ENCODE data around the gene MAPKAPK2. TPM values are rescaled to one million over a fixed set of nuclear protein-coding genes. Genes with fewer than 3 reads are reported as not detected.

The MAPKAPK2 gene
- total RNA-seq, 1 experiment from 2014 or later: 54.9 TPM

DNA sequence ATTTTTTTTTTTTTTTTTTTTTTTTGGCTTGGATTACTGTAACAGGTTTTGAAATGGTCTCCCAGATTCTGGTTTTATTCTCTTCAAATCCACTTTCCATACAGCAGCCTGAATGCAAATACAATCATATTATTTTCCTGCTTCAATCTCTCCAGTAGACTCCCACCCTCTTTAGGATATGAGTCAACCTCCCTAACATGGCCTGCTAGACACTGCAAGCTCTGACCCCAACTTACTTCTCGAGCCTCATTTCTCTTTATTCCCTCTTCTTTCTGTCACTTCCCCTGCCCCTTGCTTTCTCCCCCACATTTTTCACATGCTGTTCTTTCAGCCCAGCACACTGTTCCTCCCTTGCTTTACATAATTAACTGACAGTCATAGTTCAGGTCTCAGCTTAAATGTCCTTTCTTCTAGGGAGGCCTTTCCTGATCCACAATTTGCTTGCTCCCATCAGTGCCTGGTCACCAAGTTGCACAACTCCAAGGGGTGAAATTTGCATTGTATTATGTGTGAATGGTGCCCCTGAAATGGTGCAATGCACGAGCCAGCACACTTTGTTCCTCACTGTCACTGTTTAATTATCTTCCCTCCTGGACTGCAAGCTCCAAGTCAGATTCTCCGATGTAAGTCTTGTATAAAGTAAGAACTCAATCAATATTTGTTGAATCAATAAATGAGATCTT lies 63.8 kb downstream of the MAPKAPK2 start:
- CTCF ChIA-PET: interaction anchor here (0.8 to 1.9 kb wide), 5 partner anchors 9 to 164 kb away, joined by 3 to 6 read pairs (median 4); no protein-coding TSS in a partner anchor
- Mint-ChIP-seq H3K4me3 (no peak overlapping the region), H3K4me1 (peaks cover 16% of the 10 kb centered on the region), H3K36me3 (no peaks in the 10 kb centered on the region), H3K27me3 (ENCODE audit: low read depth) (no peaks in the 10 kb centered on the region; the same call in none of the 2 replicates), H3K9me3 (no peaks in the 10 kb centered on the region), H3K27ac (no peak overlapping the region)
- no peak for ATAC-seq
- no peak for DNase-seq (ENCODE audit: low spot score)
- POLR2A ChIA-PET: interaction anchor here (0.8 kb wide), 1 partner anchor 91 kb away, joined by 3 read pairs; no protein-coding TSS in a partner anchor
- TF ChIP-seq, protein P1, sequence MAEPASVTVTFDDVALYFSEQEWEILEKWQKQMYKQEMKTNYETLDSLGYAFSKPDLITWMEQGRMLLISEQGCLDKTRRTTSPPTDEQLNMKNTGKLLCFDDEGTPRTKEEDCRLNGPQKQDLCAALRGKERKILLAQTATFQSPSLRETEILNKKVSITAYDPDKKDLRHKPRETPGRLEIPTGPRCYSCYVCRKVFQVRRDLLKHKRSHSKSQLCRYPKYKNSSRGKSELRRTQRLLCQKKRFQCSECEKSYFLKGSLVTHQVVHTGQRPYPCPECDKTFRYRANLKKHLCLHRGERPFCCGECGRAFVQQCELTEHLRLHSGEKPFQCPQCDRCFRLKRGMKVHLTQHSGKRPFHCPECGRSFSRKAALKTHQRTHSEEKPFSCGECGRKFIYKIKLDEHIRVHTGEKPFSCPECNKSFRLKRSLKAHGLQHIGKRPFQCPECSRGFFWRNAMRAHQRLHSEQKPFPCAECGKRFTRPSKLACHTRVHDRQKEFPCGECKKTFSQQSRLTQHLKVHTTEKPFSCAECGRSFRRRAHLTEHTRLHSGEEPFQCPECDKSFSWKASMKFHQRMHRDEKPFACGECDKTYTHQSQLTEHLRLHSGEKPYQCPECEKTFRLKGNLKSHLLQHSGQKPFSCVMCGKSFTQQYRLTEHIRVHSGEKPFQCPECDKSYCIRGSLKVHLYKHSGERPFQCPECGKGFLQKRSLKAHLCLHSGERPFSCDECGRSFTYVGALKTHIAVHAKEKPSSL (CRISPR knock-in tag; conservative IDR thresholded peaks at IDR 0.05): no peak
- no peak for TF ChIP-seq JAZF1 (CRISPR knock-in tag; IDR thresholded peaks at IDR 0.05)
- no peak for TF ChIP-seq HMGA2 (CRISPR knock-in tag; IDR thresholded peaks at IDR 0.05)
- no peak for TF ChIP-seq RELA (CRISPR knock-in tag; IDR thresholded peaks at IDR 0.05; ENCODE audit: borderline replicate concordance)
- TF ChIP-seq, protein P2, sequence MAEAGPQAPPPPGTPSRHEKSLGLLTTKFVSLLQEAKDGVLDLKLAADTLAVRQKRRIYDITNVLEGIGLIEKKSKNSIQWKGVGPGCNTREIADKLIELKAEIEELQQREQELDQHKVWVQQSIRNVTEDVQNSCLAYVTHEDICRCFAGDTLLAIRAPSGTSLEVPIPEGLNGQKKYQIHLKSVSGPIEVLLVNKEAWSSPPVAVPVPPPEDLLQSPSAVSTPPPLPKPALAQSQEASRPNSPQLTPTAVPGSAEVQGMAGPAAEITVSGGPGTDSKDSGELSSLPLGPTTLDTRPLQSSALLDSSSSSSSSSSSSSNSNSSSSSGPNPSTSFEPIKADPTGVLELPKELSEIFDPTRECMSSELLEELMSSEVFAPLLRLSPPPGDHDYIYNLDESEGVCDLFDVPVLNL (CRISPR knock-in tag; IDR thresholded peaks at IDR 0.05; ENCODE audit: borderline replicate concordance, low read depth): no peak
- no peak for TF ChIP-seq GABPB1 (CRISPR knock-in tag; IDR thresholded peaks at IDR 0.05)
- TF ChIP-seq, protein P3, sequence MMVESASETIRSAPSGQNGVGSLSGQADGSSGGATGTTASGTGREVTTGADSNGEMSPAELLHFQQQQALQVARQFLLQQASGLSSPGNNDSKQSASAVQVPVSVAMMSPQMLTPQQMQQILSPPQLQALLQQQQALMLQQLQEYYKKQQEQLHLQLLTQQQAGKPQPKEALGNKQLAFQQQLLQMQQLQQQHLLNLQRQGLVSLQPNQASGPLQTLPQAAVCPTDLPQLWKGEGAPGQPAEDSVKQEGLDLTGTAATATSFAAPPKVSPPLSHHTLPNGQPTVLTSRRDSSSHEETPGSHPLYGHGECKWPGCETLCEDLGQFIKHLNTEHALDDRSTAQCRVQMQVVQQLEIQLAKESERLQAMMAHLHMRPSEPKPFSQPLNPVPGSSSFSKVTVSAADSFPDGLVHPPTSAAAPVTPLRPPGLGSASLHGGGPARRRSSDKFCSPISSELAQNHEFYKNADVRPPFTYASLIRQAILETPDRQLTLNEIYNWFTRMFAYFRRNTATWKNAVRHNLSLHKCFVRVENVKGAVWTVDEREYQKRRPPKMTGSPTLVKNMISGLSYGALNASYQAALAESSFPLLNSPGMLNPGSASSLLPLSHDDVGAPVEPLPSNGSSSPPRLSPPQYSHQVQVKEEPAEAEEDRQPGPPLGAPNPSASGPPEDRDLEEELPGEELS (CRISPR knock-in tag; IDR thresholded peaks at IDR 0.05): no peak
- TF ChIP-seq NFYB (CRISPR knock-in tag; conservative IDR thresholded peaks at IDR 0.05; ENCODE audit: low read depth): no peak
- TF ChIP-seq, protein P4, sequence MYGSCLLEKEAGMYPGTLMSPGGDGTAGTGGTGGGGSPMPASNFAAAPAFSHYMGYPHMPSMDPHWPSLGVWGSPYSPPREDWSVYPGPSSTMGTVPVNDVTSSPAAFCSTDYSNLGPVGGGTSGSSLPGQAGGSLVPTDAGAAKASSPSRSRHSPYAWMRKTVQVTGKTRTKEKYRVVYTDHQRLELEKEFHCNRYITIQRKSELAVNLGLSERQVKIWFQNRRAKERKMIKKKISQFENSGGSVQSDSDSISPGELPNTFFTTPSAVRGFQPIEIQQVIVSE (CRISPR knock-in tag; IDR thresholded peaks at IDR 0.05; ENCODE audit: borderline replicate concordance): no peak
- no peak for TF ChIP-seq CREM (CRISPR knock-in tag; IDR thresholded peaks at IDR 0.05)
- TF ChIP-seq ETV6 (CRISPR knock-in tag; IDR thresholded peaks at IDR 0.05): no peak

DNA sequence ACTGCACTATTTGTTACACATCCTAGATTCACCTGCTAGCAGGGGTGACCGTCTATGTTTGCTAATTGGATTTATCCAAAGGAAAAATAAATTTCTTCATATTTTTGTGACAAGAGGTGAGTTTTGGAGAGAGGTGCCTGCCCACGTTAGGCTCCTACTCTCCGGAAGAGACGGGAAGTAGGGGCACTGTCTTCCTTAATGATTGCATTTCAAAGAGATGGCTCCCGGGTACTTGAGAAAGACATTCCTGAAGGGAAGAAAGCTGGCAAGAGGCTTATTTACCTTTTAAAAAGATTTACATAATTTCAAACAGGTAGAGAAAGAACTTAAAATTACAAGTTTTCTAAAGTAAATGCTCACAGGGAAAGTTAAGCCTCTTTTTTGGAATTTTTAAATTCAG lies 67.2 kb downstream of the MAPKAPK2 start:
- DNase-seq (ENCODE audit: low spot score) (no peak), ATAC-seq (no peak; the same call in 1 of the 2 replicates)
- Mint-ChIP-seq H3K27ac (no peak overlapping the region), H3K4me3 (no peak overlapping the region), H3K27me3 (ENCODE audit: low read depth) (peaks cover 5% of the 10 kb centered on the region), H3K36me3 (no peaks in the 10 kb centered on the region), H3K4me1 (peaks cover 16% of the 10 kb centered on the region), H3K9me3 (peaks cover 7% of the 10 kb centered on the region)
- ChIA-PET POLR2A (no interaction called here), CTCF (no interaction called here)
- TF ChIP-seq FOXJ3 (CRISPR knock-in tag; IDR thresholded peaks at IDR 0.05; ENCODE audit: borderline replicate concordance) (no peak), CREM (CRISPR knock-in tag; IDR thresholded peaks at IDR 0.05) (no peak), PRRX2 (CRISPR knock-in tag; IDR thresholded peaks at IDR 0.05) (no peak), ZNF671 (CRISPR knock-in tag; IDR thresholded peaks at IDR 0.05) (no peak), NFE2L1 (CRISPR knock-in tag; IDR thresholded peaks at IDR 0.05) (no peak), KAT7 (CRISPR knock-in tag; IDR thresholded peaks at IDR 0.05; ENCODE audit: borderline replicate concordance) (no peak), RORB (CRISPR knock-in tag; IDR thresholded peaks at IDR 0.05) (no peak), JUN (CRISPR knock-in tag; IDR thresholded peaks at IDR 0.05) (no peak)
- TF ChIP-seq, protein P2 (CRISPR knock-in tag; IDR thresholded peaks at IDR 0.05; ENCODE audit: borderline replicate concordance, low read depth): no peak
- TF ChIP-seq, protein P5, sequence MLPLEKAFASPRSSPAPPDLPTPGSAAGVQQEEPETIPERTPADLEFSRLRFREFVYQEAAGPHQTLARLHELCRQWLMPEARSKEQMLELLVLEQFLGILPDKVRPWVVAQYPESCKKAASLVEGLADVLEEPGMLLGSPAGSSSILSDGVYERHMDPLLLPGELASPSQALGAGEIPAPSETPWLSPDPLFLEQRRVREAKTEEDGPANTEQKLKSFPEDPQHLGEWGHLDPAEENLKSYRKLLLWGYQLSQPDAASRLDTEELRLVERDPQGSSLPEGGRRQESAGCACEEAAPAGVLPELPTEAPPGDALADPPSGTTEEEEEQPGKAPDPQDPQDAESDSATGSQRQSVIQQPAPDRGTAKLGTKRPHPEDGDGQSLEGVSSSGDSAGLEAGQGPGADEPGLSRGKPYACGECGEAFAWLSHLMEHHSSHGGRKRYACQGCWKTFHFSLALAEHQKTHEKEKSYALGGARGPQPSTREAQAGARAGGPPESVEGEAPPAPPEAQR (CRISPR knock-in tag; IDR thresholded peaks at IDR 0.05): no peak
- TF ChIP-seq, protein P6, sequence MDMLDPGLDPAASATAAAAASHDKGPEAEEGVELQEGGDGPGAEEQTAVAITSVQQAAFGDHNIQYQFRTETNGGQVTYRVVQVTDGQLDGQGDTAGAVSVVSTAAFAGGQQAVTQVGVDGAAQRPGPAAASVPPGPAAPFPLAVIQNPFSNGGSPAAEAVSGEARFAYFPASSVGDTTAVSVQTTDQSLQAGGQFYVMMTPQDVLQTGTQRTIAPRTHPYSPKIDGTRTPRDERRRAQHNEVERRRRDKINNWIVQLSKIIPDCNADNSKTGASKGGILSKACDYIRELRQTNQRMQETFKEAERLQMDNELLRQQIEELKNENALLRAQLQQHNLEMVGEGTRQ (CRISPR knock-in tag; IDR thresholded peaks at IDR 0.05): no peak
- TF ChIP-seq, protein P7, sequence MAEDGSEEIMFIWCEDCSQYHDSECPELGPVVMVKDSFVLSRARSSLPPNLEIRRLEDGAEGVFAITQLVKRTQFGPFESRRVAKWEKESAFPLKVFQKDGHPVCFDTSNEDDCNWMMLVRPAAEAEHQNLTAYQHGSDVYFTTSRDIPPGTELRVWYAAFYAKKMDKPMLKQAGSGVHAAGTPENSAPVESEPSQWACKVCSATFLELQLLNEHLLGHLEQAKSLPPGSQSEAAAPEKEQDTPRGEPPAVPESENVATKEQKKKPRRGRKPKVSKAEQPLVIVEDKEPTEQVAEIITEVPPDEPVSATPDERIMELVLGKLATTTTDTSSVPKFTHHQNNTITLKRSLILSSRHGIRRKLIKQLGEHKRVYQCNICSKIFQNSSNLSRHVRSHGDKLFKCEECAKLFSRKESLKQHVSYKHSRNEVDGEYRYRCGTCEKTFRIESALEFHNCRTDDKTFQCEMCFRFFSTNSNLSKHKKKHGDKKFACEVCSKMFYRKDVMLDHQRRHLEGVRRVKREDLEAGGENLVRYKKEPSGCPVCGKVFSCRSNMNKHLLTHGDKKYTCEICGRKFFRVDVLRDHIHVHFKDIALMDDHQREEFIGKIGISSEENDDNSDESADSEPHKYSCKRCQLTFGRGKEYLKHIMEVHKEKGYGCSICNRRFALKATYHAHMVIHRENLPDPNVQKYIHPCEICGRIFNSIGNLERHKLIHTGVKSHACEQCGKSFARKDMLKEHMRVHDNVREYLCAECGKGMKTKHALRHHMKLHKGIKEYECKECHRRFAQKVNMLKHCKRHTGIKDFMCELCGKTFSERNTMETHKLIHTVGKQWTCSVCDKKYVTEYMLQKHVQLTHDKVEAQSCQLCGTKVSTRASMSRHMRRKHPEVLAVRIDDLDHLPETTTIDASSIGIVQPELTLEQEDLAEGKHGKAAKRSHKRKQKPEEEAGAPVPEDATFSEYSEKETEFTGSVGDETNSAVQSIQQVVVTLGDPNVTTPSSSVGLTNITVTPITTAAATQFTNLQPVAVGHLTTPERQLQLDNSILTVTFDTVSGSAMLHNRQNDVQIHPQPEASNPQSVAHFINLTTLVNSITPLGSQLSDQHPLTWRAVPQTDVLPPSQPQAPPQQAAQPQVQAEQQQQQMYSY (CRISPR knock-in tag; IDR thresholded peaks at IDR 0.05): no peak
